Muscle layer of colon (tissue), 2 donors: ENCODE results near the gene HEBP1.

ENCODE experiments used
- H3K27ac ChIP-seq: one replicate; pipeline ENCODE4 v1.7.0; 2013; ENCODE audit warnings: low read depth, mild to moderate bottlenecking, low read length, moderate library complexity
- H3K27me3 ChIP-seq, 2 donors: one replicate each; pipeline ENCODE4 v1.7.0; 2013; ENCODE audit warnings: low read length in 2 of 2, mild to moderate bottlenecking in 2 of 2; ENCODE audit not compliant: insufficient read depth in 2 of 2, control insufficient read depth in 1 of 2
- H3K36me3 ChIP-seq: one replicate; pipeline ENCODE4 v1.7.0; 2013; ENCODE audit warnings: mild to moderate bottlenecking, low read length; ENCODE audit not compliant: insufficient read depth
- H3K4me1 ChIP-seq: one replicate; pipeline ENCODE4 v1.7.0; 2013; ENCODE audit warnings: mild to moderate bottlenecking, low read length; ENCODE audit not compliant: insufficient read depth
- H3K4me3 ChIP-seq, 2 donors: one replicate each; pipeline ENCODE4 v1.7.0; 2013; ENCODE audit warnings: low read length in 2 of 2, low read depth in 1 of 2, mild to moderate bottlenecking in 1 of 2, moderate library complexity in 1 of 2
- H3K9ac ChIP-seq: one replicate; pipeline ENCODE4 v1.7.0; 2013; ENCODE audit warnings: low read length
- H3K9me3 ChIP-seq: one replicate; pipeline ENCODE4 v1.7.0; 2013; ENCODE audit warnings: mild to moderate bottlenecking, low read length
- donor health status: abdominal sarcoma.
- donor health status: Adenocarcinoma of cecum.

The HEBP1 gene

GRCh38 chr12:13022851-13023271 is 22.8 kb upstream of the HEBP1 start:
- Histone ChIP-seq H3K27me3 (no peaks in the 10 kb centered on the region), H3K4me3 (no peak overlapping the region), H3K9me3 (no peaks in the 10 kb centered on the region), H3K9ac (no peak overlapping the region), H3K27ac (no peak overlapping the region), H3K4me1 (peaks cover 7% of the 10 kb centered on the region), H3K36me3 (no peaks in the 10 kb centered on the region)

GRCh38 chr12:13011098-13011497 is 11.0 kb upstream of the HEBP1 start:
- no peaks in the 10 kb centered on the region for H3K4me1 ChIP-seq
- H3K9me3 ChIP-seq = no peaks in the 10 kb centered on the region
- H3K36me3 ChIP-seq = no peaks in the 10 kb centered on the region
- no peaks in the 10 kb centered on the region for H3K27me3 ChIP-seq
- H3K27ac ChIP-seq = no peak overlapping the region
- H3K9ac ChIP-seq = no peak overlapping the region
- H3K4me3 ChIP-seq = no peak overlapping the region

GRCh38 chr12:13008741-13009380 is 8.8 kb upstream of the HEBP1 start:
- Histone ChIP-seq H3K9ac (no peak overlapping the region), H3K4me1 (no peaks in the 10 kb centered on the region), H3K36me3 (no peaks in the 10 kb centered on the region), H3K4me3 (no peak overlapping the region), H3K9me3 (no peaks in the 10 kb centered on the region), H3K27me3 (no peaks in the 10 kb centered on the region), H3K27ac (no peak overlapping the region)

- Histone ChIP-seq H3K4me1 (no peaks in the 10 kb centered on the region), H3K9me3 (no peaks in the 10 kb centered on the region), H3K27ac (no peak overlapping the region), H3K36me3 (no peaks in the 10 kb centered on the region), H3K4me3 (no peak overlapping the region), H3K27me3 (no peaks in the 10 kb centered on the region), H3K9ac (no peak overlapping the region)
These were observed 7.6 kb upstream of the HEBP1 start for GRCh38 chr12:13007496-13008233.

GRCh38 chr12:13005649-13006048 is 5.6 kb upstream of the HEBP1 start:
- Histone ChIP-seq H3K9ac (no peak overlapping the region), H3K36me3 (no peaks in the 10 kb centered on the region), H3K27me3 (no peaks in the 10 kb centered on the region), H3K27ac (no peak overlapping the region), H3K4me3 (no peak overlapping the region), H3K4me1 (peaks cover 7% of the 10 kb centered on the region), H3K9me3 (no peaks in the 10 kb centered on the region)

- H3K4me3 ChIP-seq = no peak overlapping the region
- H3K27me3 ChIP-seq = no peaks in the 10 kb centered on the region
- H3K36me3 ChIP-seq = no peaks in the 10 kb centered on the region
- H3K27ac ChIP-seq = no peak overlapping the region
- no peaks in the 10 kb centered on the region for H3K9me3 ChIP-seq
- H3K4me1 ChIP-seq = peaks cover 7% of the 10 kb centered on the region
- H3K9ac ChIP-seq = no peak overlapping the region
These were observed 4.9 kb upstream of the HEBP1 start for GRCh38 chr12:13004986-13005385.

- Histone ChIP-seq H3K9me3 (no peaks in the 10 kb centered on the region), H3K27me3 (no peaks in the 10 kb centered on the region), H3K4me1 (peaks cover 7% of the 10 kb centered on the region), H3K27ac (no peak overlapping the region), H3K36me3 (no peaks in the 10 kb centered on the region), H3K4me3 (no peak overlapping the region), H3K9ac (no peak overlapping the region)
These were observed 4.3 kb upstream of the HEBP1 start for GRCh38 chr12:13004361-13004760.

- Histone ChIP-seq H3K4me3 (no peak overlapping the region), H3K9ac (no peak overlapping the region)
These were observed 2.4 kb upstream of the HEBP1 start for GRCh38 chr12:13002301-13003097.

GRCh38 chr12:13001775-13002040 is 1.6 kb upstream of the HEBP1 start:
- no peak overlapping the region for H3K9ac ChIP-seq
- no peaks in the 10 kb centered on the region for H3K27me3 ChIP-seq
- peak overlapping the region; percentile 74 to 90 for H3K4me3 ChIP-seq
- no peaks in the 10 kb centered on the region for H3K36me3 ChIP-seq
- no peaks in the 10 kb centered on the region for H3K9me3 ChIP-seq
- H3K27ac ChIP-seq = peak overlapping the region; percentile 83
- H3K4me1 ChIP-seq = peaks cover 23% of the 10 kb centered on the region

More at GRCh38 chr12:13002301-13003097, 2.4 kb upstream of the HEBP1 start:
- Histone ChIP-seq H3K27me3 (no peaks in the 10 kb centered on the region), H3K36me3 (no peaks in the 10 kb centered on the region), H3K4me1 (peaks cover 18% of the 10 kb centered on the region), H3K9me3 (no peaks in the 10 kb centered on the region), H3K27ac (no peak overlapping the region)

- Histone ChIP-seq H3K4me1 (peaks cover 23% of the 10 kb centered on the region), H3K4me3 (peak overlapping the region; percentile 74 to 90), H3K9ac (peak overlapping the region; percentile 29), H3K27ac (peak overlapping the region; percentile 83), H3K36me3 (no peaks in the 10 kb centered on the region), H3K27me3 (no peaks in the 10 kb centered on the region), H3K9me3 (no peaks in the 10 kb centered on the region)
These were observed 1.1 kb upstream of the HEBP1 start for GRCh38 chr12:13000925-13001774.

- Histone ChIP-seq H3K27ac (peak overlapping the region; percentile 83), H3K4me1 (peaks cover 23% of the 10 kb centered on the region), H3K9me3 (no peaks in the 10 kb centered on the region), H3K36me3 (no peaks in the 10 kb centered on the region), H3K27me3 (no peaks in the 10 kb centered on the region), H3K9ac (peak overlapping the region; percentile 29), H3K4me3 (peak overlapping the region; percentile 74 to 90)
These were observed 505 bp upstream of the HEBP1 start for GRCh38 chr12:13000616-13000924.
